H1 (cell line): Measurements from ENCODE around the gene RAD9B.

Experiments used
- BRCA1 ChIP-seq: IDR thresholded peaks from 2 replicates; pipeline ENCODE4 v1.6.1; 2012; ENCODE audit warnings: low read depth, low read length, improper control_type of control experiment
- CEBPB ChIP-seq: IDR thresholded peaks from 2 replicates; pipeline ENCODE4 v1.6.1; 2012; ENCODE audit warnings: low read depth, low read length
- NANOG ChIP-seq: IDR thresholded peaks from 2 replicates; pipeline ENCODE4 v1.6.1; 2011; ENCODE audit warnings: low read length, low read depth, mild to moderate bottlenecking, inconsistent platforms; ENCODE audit not compliant: insufficient read depth, poor library complexity, severe bottlenecking
- POLR2A ChIP-seq, 2 experiments: IDR thresholded peaks; 1 replicate in 1 of 2; 2 replicates in 1 of 2; pipeline ENCODE4 v1.6.1; 2011; ENCODE audit warnings: low read depth in 2 of 2, low read length in 2 of 2, mild to moderate bottlenecking in 2 of 2; ENCODE audit errors: control extremely low read depth in 1 of 2
- RFX5 ChIP-seq: IDR thresholded peaks from 2 replicates; pipeline ENCODE4 v1.6.1; 2011; ENCODE audit warnings: low read depth, low read length, improper control_type of control experiment, borderline replicate concordance
- ZNF274 ChIP-seq: IDR thresholded peaks from 2 replicates; pipeline ENCODE4 v1.7.0; 2012; ENCODE audit warnings: low read length, borderline replicate concordance; ENCODE audit errors: extremely low read depth
- TF ChIP-seq, protein P1 (sequence below), 3 experiments: IDR thresholded peaks; 1 replicate in 2 of 3; 2 replicates in 1 of 3; pipeline versions ENCODE4 v1.5.1 to v1.6.1; 2011; ENCODE audit warnings: low read length in 3 of 3, mild to moderate bottlenecking in 3 of 3, inconsistent platforms in 2 of 3, low read depth in 1 of 3, moderate library complexity in 1 of 3; ENCODE audit not compliant: insufficient read depth in 1 of 3; ENCODE audit errors: control extremely low read depth in 1 of 3

DNA sequence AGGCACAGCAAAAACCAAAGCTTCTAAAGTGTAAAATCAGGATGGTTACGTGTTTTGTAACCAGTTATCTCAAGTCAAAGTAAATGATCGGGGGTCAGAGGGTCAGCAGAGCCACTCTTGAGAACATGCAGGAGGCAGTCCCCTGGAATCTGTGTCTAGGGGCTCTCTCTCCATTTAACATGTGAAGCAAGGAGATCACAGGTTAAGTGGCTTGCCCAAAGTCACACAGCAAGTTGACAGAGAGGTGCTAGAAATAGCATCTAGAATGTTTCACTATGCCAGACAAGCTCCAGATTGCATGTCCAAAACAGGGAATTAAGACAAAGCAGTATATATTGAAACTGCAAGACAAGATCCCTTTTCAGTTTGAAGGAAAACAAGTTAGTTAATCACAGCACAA is 47.6 kb downstream of the RAD9B start:
- no peak for TF ChIP-seq RFX5
- TF ChIP-seq NANOG: no peak
- TF ChIP-seq POLR2A (IDR thresholded peaks at IDR 0.05; ENCODE audit: control extremely low read depth in 1 of 2, low read depth in 2 of 2, low read length in 2 of 2): no peak
- TF ChIP-seq, protein P1, sequence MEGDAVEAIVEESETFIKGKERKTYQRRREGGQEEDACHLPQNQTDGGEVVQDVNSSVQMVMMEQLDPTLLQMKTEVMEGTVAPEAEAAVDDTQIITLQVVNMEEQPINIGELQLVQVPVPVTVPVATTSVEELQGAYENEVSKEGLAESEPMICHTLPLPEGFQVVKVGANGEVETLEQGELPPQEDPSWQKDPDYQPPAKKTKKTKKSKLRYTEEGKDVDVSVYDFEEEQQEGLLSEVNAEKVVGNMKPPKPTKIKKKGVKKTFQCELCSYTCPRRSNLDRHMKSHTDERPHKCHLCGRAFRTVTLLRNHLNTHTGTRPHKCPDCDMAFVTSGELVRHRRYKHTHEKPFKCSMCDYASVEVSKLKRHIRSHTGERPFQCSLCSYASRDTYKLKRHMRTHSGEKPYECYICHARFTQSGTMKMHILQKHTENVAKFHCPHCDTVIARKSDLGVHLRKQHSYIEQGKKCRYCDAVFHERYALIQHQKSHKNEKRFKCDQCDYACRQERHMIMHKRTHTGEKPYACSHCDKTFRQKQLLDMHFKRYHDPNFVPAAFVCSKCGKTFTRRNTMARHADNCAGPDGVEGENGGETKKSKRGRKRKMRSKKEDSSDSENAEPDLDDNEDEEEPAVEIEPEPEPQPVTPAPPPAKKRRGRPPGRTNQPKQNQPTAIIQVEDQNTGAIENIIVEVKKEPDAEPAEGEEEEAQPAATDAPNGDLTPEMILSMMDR (IDR thresholded peaks at IDR 0.05; ENCODE audit: control extremely low read depth in 1 of 3, insufficient read depth in 1 of 3, low read depth in 1 of 3, low read length in 3 of 3): no peak
- TF ChIP-seq BRCA1: no peak
- TF ChIP-seq CEBPB: no peak
- no peak for TF ChIP-seq ZNF274
